Astrocyte of the spinal cord (primary cell): ENCODE results near the gene SLC6A12.

Experiments used
- DNase-seq: peaks from one replicate; pipeline ENCODE4 v3.0.0; 2011; ENCODE audit warnings: low read depth, low spot score
- H3K4me3 ChIP-seq: 2 replicates; pipeline ENCODE4 v1.5.1; 2011; ENCODE audit warnings: low read depth, mild to moderate bottlenecking, low read length, moderate library complexity
- CTCF ChIP-seq: IDR thresholded peaks from 2 replicates; pipeline ENCODE4 v1.5.1; 2012; ENCODE audit warnings: low read depth, mild to moderate bottlenecking, low read length, inconsistent platforms
- in situ Hi-C: cut with HindIII; loops from 2 replicates; pipeline ENCODE4 v1.10.0; 2017; ENCODE audit warnings: low sequenced_read_pairs

SLC6A12 gene

GRCh38 chr12:155646-156045, 58.3 kb downstream of the SLC6A12 start:
- DNase-seq, result no peak
- in situ Hi-C loops, result no loop called here
- no peak overlapping the region for H3K4me3 ChIP-seq
- TF ChIP-seq CTCF, result no peak

GRCh38 chr12:155006-155405, 59.0 kb downstream of the SLC6A12 start:
- in situ Hi-C loops, result no loop called here
- H3K4me3 ChIP-seq, result no peak overlapping the region
- no peak for TF ChIP-seq CTCF
- DNase-seq, result no peak

- no peak for DNase-seq
- H3K4me3 ChIP-seq, result no peak overlapping the region
- in situ Hi-C loops, result no loop called here
- TF ChIP-seq CTCF, result no peak
Measured at GRCh38 chr12:154058-154457, 59.9 kb downstream of the SLC6A12 start.

- peak; percentile 23 for DNase-seq
- in situ Hi-C loops, result no loop called here
- peak; percentile 78 for TF ChIP-seq CTCF
- H3K4me3 ChIP-seq, result no peak overlapping the region
Measured at GRCh38 chr12:153080-153746, 60.7 kb downstream of the SLC6A12 start.

- in situ Hi-C loops, result no loop called here
- H3K4me3 ChIP-seq, result no peak overlapping the region
- no peak for TF ChIP-seq CTCF
- DNase-seq, result no peak
Measured at GRCh38 chr12:152440-152839, 61.5 kb downstream of the SLC6A12 start.

- no peak overlapping the region for H3K4me3 ChIP-seq
- no peak for TF ChIP-seq CTCF
- in situ Hi-C loops, result no loop called here
- no peak for DNase-seq
Measured at GRCh38 chr12:151579-151978, 62.4 kb downstream of the SLC6A12 start.
